ENCODE data around the gene ZMIZ1.

- TF ChIP-seq CTCF (IDR thresholded peaks at IDR 0.05) (no peak), ZFX (IDR thresholded peaks at IDR 0.05; ENCODE audit: borderline replicate concordance) (no peak)
These were observed 139.0 kb downstream of the ZMIZ1 start for GRCh38 chr10:79207726-79208125.
